Fibroblast of the aortic adventitia (primary cell): ENCODE measurements around the gene PIGU. TPM values are rescaled to one million over a fixed set of nuclear protein-coding genes. Genes with fewer than 3 reads are reported as not detected.

ENCODE experiments used
- DNase-seq: peaks from one replicate; pipeline ENCODE4 v3.0.0-alpha.2; 2010; ENCODE audit warnings: low read depth
- H3K4me3 ChIP-seq: 2 replicates; pipeline ENCODE4 v1.5.1; 2011; ENCODE audit warnings: low read depth, mild to moderate bottlenecking, control low read depth, low read length, moderate library complexity
- CTCF ChIP-seq: IDR thresholded peaks from 2 replicates; pipeline ENCODE4 v1.5.1; 2011; ENCODE audit warnings: mild to moderate bottlenecking, low read length, control low read depth, inconsistent platforms; ENCODE audit not compliant: insufficient read depth
- total RNA-seq: library from RNA; depleted of rRNA; stranded (reverse); fragments of >200 nt; gene quantifications from 2 replicates; pipeline ENCODE4 v1.2.3, GENCODE V29; 2012; ENCODE audit warnings: low replicate concordance

Gene PIGU
- total RNA-seq, 1 donor: 21.1 TPM

GRCh38 chr20:34534391-34535165, 142.3 kb downstream of the PIGU start:
- no peak for TF ChIP-seq CTCF
- H3K4me3 ChIP-seq: no peak overlapping the region
- no peak for DNase-seq

DNA sequence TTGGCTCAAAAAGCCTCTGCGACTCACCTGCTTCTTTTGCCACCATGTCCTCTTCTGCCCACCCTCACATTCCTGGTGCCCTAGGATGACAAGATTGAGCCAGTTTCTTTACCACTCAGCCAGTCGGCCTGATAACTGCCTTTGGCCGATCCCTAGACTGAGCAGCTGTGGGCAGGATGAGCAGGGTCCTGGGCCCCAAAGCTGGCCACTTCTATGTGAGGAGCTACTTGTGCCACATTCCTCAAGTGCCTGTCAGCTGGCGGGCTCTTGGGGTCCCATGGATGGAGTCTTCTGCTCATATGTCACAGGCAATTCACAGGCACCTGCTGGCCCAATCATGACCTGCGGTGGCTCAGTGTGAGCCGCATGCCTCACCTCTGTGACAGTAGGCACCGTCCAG, 144.1 kb downstream of the PIGU start:
- TF ChIP-seq CTCF: no peak
- no peak for DNase-seq
- H3K4me3 ChIP-seq: no peak overlapping the region

GRCh38 chr20:34532320-34532719, 144.6 kb downstream of the PIGU start:
- TF ChIP-seq CTCF: no peak
- no peak for DNase-seq
- no peak overlapping the region for H3K4me3 ChIP-seq

- H3K4me3 ChIP-seq: no peak overlapping the region
- no peak for DNase-seq
- no peak for TF ChIP-seq CTCF
These were observed 145.2 kb downstream of the PIGU start for GRCh38 chr20:34531608-34532265.

GRCh38 chr20:34530342-34530741, 146.6 kb downstream of the PIGU start:
- no peak for TF ChIP-seq CTCF
- H3K4me3 ChIP-seq: no peak overlapping the region
- peak; percentile 47 for DNase-seq

DNA sequence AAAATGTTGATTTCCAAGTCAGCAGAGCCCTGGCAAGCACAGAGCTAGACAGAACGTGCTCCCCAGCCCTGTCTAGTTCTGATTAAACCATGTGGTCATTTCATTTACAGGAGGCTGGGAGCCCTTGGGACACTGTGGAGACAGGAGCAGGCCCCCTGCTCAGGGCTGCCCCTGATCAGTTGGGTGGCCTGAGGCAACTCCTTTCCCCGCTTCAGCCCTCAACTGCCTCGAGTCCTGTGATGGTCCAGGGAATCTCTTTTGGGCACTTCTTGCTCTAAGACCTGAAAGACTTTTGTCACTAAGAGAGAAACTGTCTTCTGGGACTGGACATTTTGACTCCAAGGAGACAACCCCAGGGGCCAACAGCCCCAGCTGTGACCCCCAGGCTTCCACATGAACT, 147.2 kb downstream of the PIGU start:
- no peak for TF ChIP-seq CTCF
- DNase-seq: no peak
- H3K4me3 ChIP-seq: no peak overlapping the region

- TF ChIP-seq CTCF: no peak
- no peak overlapping the region for H3K4me3 ChIP-seq
- no peak for DNase-seq
These were observed 148.0 kb downstream of the PIGU start for GRCh38 chr20:34528921-34529297.
